GM12892 (cell line): ENCODE results near the gene LYPD6B.

ENCODE experiments used
- POLR2A ChIP-seq: IDR thresholded peaks from 2 replicates; pipeline ENCODE4 v1.6.1; 2011; ENCODE audit warnings: low read depth, low read length, control low read depth
- POLR2AphosphoS5 ChIP-seq: IDR thresholded peaks from 2 replicates; pipeline ENCODE4 v1.6.1; 2011; ENCODE audit warnings: low read depth, low read length, control low read depth
- TAF1 ChIP-seq: IDR thresholded peaks from 2 replicates; pipeline ENCODE4 v1.6.1; 2011; ENCODE audit warnings: low read depth, mild to moderate bottlenecking, control low read depth, low read length, borderline replicate concordance

DNA sequence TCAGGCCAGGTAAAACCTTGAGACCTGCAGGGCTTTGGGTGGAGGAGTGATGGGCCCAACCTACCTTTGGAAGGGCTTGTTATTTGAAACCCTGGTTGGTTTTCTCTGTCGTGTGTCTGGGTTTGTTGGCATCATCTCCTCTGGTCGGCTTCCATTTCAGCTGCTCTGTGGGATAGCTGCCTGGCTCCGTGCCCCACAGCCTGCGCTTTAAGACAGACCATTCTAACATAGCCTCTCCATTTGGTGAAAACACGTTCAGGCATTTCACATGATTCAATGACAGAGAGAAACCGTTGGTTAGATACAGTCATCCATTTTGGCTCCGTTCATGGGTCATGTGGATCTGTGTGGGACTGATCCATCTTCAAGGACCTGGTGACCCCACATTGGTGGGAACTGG lies 37.0 kb upstream of the LYPD6B start:
- TF ChIP-seq POLR2A (no peak), TAF1 (no peak), POLR2AphosphoS5 (no peak)
